A673 (cell line): Measurements from ENCODE around the gene STX5. TPM values are rescaled to one million over a fixed set of nuclear protein-coding genes. Genes with fewer than 3 reads are reported as not detected.
"Not testable (repeated sequence)": the region's sequence is repeated elsewhere in the genome, so short reads cannot be mapped to it uniquely, and the experiment has no call there.

Experiments
- BruUV-seq: library from RNA; stranded (reverse); fragments of 400-500 nt; replicated peaks from 2 replicates; lab custom pipeline; 2021; lab: Mats Ljungman, UMichigan
- CTCF ChIA-PET: fragments of 300-600 bp; sonication (Branson Sonifier 250); formaldehyde crosslinking; loops from one replicate; lab custom pipeline; 2022; ENCODE audit warnings: antibody characterized with exemption; lab: Charles Lee
- POLR2A ChIA-PET: fragments of 300-600 bp; sonication (Branson Sonifier 250); formaldehyde crosslinking; loops from one replicate; lab custom pipeline; 2022; ENCODE audit warnings: antibody characterized with exemption; ENCODE audit not compliant: low non-redundant PET; lab: Charles Lee
- DNase-seq: peaks from one replicate; pipeline ENCODE4 v3.0.0-alpha.2; 2015; ENCODE audit warnings: low spot score
- H3K27ac ChIP-seq: fragments of 200-600 bp; sonication (generic); 2 replicates; pipeline ENCODE4 v1.5.1; 2016; ENCODE audit warnings: mixed run types, low read depth, mild to moderate bottlenecking, mixed read lengths, antibody characterized with exemption, low read length; ENCODE audit not compliant: poor library complexity, severe bottlenecking
- H3K27me3 ChIP-seq: fragments of 200-600 bp; sonication (generic); replicated peaks from 2 replicates; pipeline ENCODE4 v1.6.1; 2017; ENCODE audit warnings: mixed run types, low read depth, mild to moderate bottlenecking, mixed read lengths, antibody characterized with exemption, low read length; ENCODE audit not compliant: insufficient read depth, poor library complexity
- H3K36me3 ChIP-seq: fragments of 200-600 bp; sonication (generic); 2 replicates; pipeline ENCODE4 v1.6.1; 2016; ENCODE audit warnings: mixed run types, mild to moderate bottlenecking, mixed read lengths, antibody characterized with exemption, low read length; ENCODE audit not compliant: insufficient read depth, poor library complexity, severe bottlenecking
- H3K4me1 ChIP-seq: fragments of 200-600 bp; sonication (generic); 2 replicates; pipeline ENCODE4 v1.6.1; 2017; ENCODE audit warnings: mixed run types, mild to moderate bottlenecking, mixed read lengths, antibody characterized with exemption, low read length; ENCODE audit not compliant: insufficient read depth, poor library complexity, severe bottlenecking
- H3K4me3 ChIP-seq: fragments of 200-600 bp; sonication (generic); 2 replicates; pipeline ENCODE4 v1.5.1; 2016; ENCODE audit warnings: low read depth, mixed run types, mild to moderate bottlenecking, mixed read lengths, low read length; ENCODE audit not compliant: poor library complexity, severe bottlenecking
- H3K9me3 ChIP-seq: fragments of 200-600 bp; sonication (generic); 2 replicates; pipeline ENCODE4 v1.6.1; 2016; ENCODE audit warnings: mixed run types, low read depth, mild to moderate bottlenecking, mixed read lengths, antibody characterized with exemption, low read length; ENCODE audit not compliant: poor library complexity, severe bottlenecking
- CTCF ChIP-seq: fragments of 300-800, 200-600 bp; sonication (generic); conservative IDR thresholded peaks from 2 replicates; pipeline ENCODE4 v1.5.1; 2017; ENCODE audit warnings: low read depth, mild to moderate bottlenecking, antibody characterized with exemption, low read length, moderate library complexity, mixed read lengths
- EZH2 ChIP-seq: fragments of 200-600 bp; sonication (generic); IDR thresholded peaks from 2 replicates; pipeline ENCODE4 v1.6.1; 2017; ENCODE audit warnings: borderline replicate concordance, low read depth, mild to moderate bottlenecking, mixed read lengths, antibody characterized with exemption, low read length; ENCODE audit not compliant: poor library complexity, severe bottlenecking
- intact Hi-C: fragments of 100-400 bp; cut with micrococcal nuclease; formaldehyde crosslinking; loops from one replicate; pipeline ENCODE4 v1.10.0; 2022; ENCODE audit not compliant: unreplicated experiment
- total RNA-seq: library from RNA; stranded (reverse); gene quantifications from 2 replicates; pipeline ENCODE4 v1.2.3, GENCODE V29; 2021

STX5 gene
- total RNA-seq, 1 experiment from 2014 or later, result 29.2 TPM

GRCh38 chr11:62771144-62772021 lies 60.5 kb downstream of the STX5 start, which contains the start of gene TAF6L:
TAF6L (plus strand) TSS chr11:62771396; CDS start chr11:62775784, 4,388 bp downstream.
- peaks cover 21% of the 10 kb centered on the region for H3K36me3 ChIP-seq
- H3K27me3 ChIP-seq, result no peaks in the 10 kb centered on the region
- H3K4me3 ChIP-seq, result peak within 1 kb of the TSS; percentile 70
- intact Hi-C loops, result loop anchor here (5.0 kb wide), 1 partner anchor 44 kb away; the partner anchor contains the start of genes HNRNPUL2 and TTC9C
- TF ChIP-seq EZH2 (no peak), CTCF (no peak)
- peaks cover 21% of the 10 kb centered on the region for H3K4me1 ChIP-seq
- H3K27ac ChIP-seq, result peak within 1 kb of the TSS; percentile 89
- BruUV-seq, result TSS peak; percentile 68
- ChIA-PET CTCF (interaction anchor here (0.6 to 1.4 kb wide), 5 partner anchors 15 to 113 kb away, joined by 3 to 9 read pairs (median 4); partner anchors contain the start of genes STX5 and ZBTB3), POLR2A (interaction anchor here (0.5 to 1.2 kb wide), 6 partner anchors 10 to 229 kb away, joined by 3 to 7 read pairs (median 4); partner anchors contain the start of genes POLR2G and ZBTB3)
- DNase-seq, result peak; percentile 100
- no peaks in the 10 kb centered on the region for H3K9me3 ChIP-seq

GRCh38 chr11:62770778-62771143 lies 61.1 kb downstream of the STX5 start:
- H3K27ac ChIP-seq, result peak overlapping the region; percentile 89
- H3K9me3 ChIP-seq, result no peaks in the 10 kb centered on the region
- TF ChIP-seq CTCF (no peak), EZH2 (no peak)
- no peaks in the 10 kb centered on the region for H3K27me3 ChIP-seq
- POLR2A ChIA-PET, result interaction anchor here (0.7 to 1.2 kb wide), 3 partner anchors 9 to 228 kb away, joined by 3 to 7 read pairs (median 4); partner anchors contain the start of gene POLR2G
- H3K4me3 ChIP-seq, result peak overlapping the region; percentile 70
- H3K4me1 ChIP-seq, result peaks cover 21% of the 10 kb centered on the region
- intact Hi-C loops, result loop anchor here (5.0 kb wide), 1 partner anchor 43 kb away; the partner anchor contains the start of genes HNRNPUL2 and TTC9C
- CTCF ChIA-PET, result interaction anchor here (0.6 to 1.4 kb wide), 4 partner anchors 16 to 113 kb away, joined by 3 to 9 read pairs (median 4); partner anchors contain the start of genes STX5 and ZBTB3
- TSS peak; percentile 97 for BruUV-seq
- peaks cover 16% of the 10 kb centered on the region for H3K36me3 ChIP-seq
- DNase-seq, result no peak

GRCh38 chr11:62760867-62761227 lies 71.0 kb downstream of the STX5 start:
- H3K27ac ChIP-seq, H3K9me3 ChIP-seq, H3K27me3 ChIP-seq, BruUV-seq, DNase-seq, H3K4me1 ChIP-seq, POLR2A ChIA-PET, intact Hi-C loops: not testable (repeated sequence)
- CTCF ChIA-PET, result interaction anchor here (1.0 kb wide), 1 partner anchor 26 kb away, joined by 4 read pairs; no protein-coding TSS in a partner anchor
- Histone ChIP-seq H3K4me3 (peak overlapping the region; percentile 82), H3K36me3 (peaks cover 13% of the 10 kb centered on the region)
